HepG2 (cell line): ENCODE measurements around the gene ZXDC. TPM values are rescaled to one million over a fixed set of nuclear protein-coding genes. Genes with fewer than 3 reads are reported as not detected.

Source experiments
- ATAC-seq: fragments of 200-7000 bp; cut with Tn5 transposase; 3 replicates; pipeline ENCODE4 v1.9.1; 2020; ENCODE audit warnings: mild to moderate bottlenecking, moderate library complexity
- BruUV-seq: library from RNA; stranded (reverse); fragments of 400-500 nt; replicated peaks from 2 replicates; lab custom pipeline; 2021; lab: Mats Ljungman, UMichigan
- CTCF ChIA-PET: fragments of 300-600 bp; formaldehyde crosslinking; extraction: SDS; loops from one replicate; lab custom pipeline; 2021; ENCODE audit warnings: low total read pairs, inconsistent platforms, low intra/inter-chr PET ratio; lab: Yijun Ruan, JAX
- POLR2A ChIA-PET: fragments of 350-600 bp; sonication (Branson Sonifier 250); formaldehyde crosslinking; loops from one replicate; lab custom pipeline; 2020; ENCODE audit warnings: antibody characterized with exemption, inconsistent platforms; lab: Yijun Ruan, JAX
- DNase-seq: peaks from one replicate; pipeline ENCODE4 v3.0.0-alpha.2; 2015; ENCODE audit warnings: low spot score
- FAIRE-seq: peaks from 3 replicates; lab custom pipeline; 2011; peaks lifted over from hg19 to GRCh38; lab: Jason Lieb, UNC
- H2AFZ ChIP-seq: one replicate; pipeline ENCODE4 v1.6.1; 2011; ENCODE audit warnings: low read length, inconsistent platforms
- H3K27ac ChIP-seq: fragments of 300-600 bp; 3 replicates; pipeline ENCODE4 v1.8.0; 2011; ENCODE audit warnings: mixed run types, mild to moderate bottlenecking, mixed read lengths, low read length, inconsistent platforms; ENCODE audit not compliant: insufficient read depth; ENCODE audit errors: extremely low read length
- H3K27me3 ChIP-seq, 2 experiments: fragments of 200-600 bp in 1 of 2; 2 replicates in 1 of 2; 3 replicates in 1 of 2; pipeline versions ENCODE4 v1.6.0 to v1.8.0; 2011; ENCODE audit warnings: low read length in 2 of 2, mild to moderate bottlenecking in 2 of 2, moderate library complexity in 2 of 2, inconsistent platforms in 1 of 2; ENCODE audit not compliant: insufficient read depth in 2 of 2, control insufficient read depth in 1 of 2
- H3K36me3 ChIP-seq, 2 experiments: fragments of 200-600 bp in 1 of 2; replicated peaks in 1 of 2; 2 replicates in 1 of 2; 3 replicates in 1 of 2; pipeline versions ENCODE4 v1.5.1 to v1.8.0; 2011; ENCODE audit warnings: low read length in 2 of 2, inconsistent platforms in 1 of 2; ENCODE audit not compliant: insufficient read depth in 2 of 2, control insufficient read depth in 1 of 2
- H3K4me1 ChIP-seq: 2 replicates; pipeline ENCODE4 v1.5.1; 2012; ENCODE audit warnings: low read length, inconsistent platforms; ENCODE audit not compliant: insufficient read depth
- H3K4me2 ChIP-seq: 2 replicates; pipeline ENCODE4 v1.6.0; 2011; ENCODE audit warnings: low read depth, low read length, inconsistent platforms
- H3K4me3 ChIP-seq, 3 experiments: fragments of 200-600 bp in 1 of 3; sonication (generic), shearing (Covaris generic) in 1 of 3; replicated peaks in 1 of 3; 2 replicates each; pipeline ENCODE4 v1.5.1; 2011 to 2016; ENCODE audit warnings: low read length in 3 of 3, inconsistent platforms in 2 of 3, low read depth in 2 of 3, mild to moderate bottlenecking in 2 of 3, control low read depth in 1 of 3, mixed read lengths in 1 of 3; ENCODE audit not compliant: insufficient read depth in 1 of 3
- H3K79me2 ChIP-seq: one replicate; pipeline ENCODE4 v1.6.1; 2011; ENCODE audit warnings: low read length, inconsistent platforms; ENCODE audit not compliant: insufficient read depth
- H3K9ac ChIP-seq: 2 replicates; pipeline ENCODE4 v1.6.0; 2011; ENCODE audit warnings: mild to moderate bottlenecking, low read depth, low read length, inconsistent platforms; ENCODE audit not compliant: insufficient read depth
- H3K9me3 ChIP-seq: 2 replicates; pipeline ENCODE4 v1.5.1; 2012; ENCODE audit warnings: mild to moderate bottlenecking, low read length
- H4K20me1 ChIP-seq: 2 replicates; pipeline ENCODE4 v1.6.0; 2011; ENCODE audit warnings: inconsistent platforms, mild to moderate bottlenecking, low read length, moderate library complexity; ENCODE audit not compliant: insufficient read depth
- AKAP8 ChIP-seq: sonication (generic); formaldehyde crosslinking; IDR thresholded peaks from 2 replicates; pipeline ENCODE4 v1.5.1; 2020; ENCODE audit warnings: mild to moderate bottlenecking, missing genetic modification reagents
- ATM ChIP-seq: fragments of 450-650 bp; IDR thresholded peaks from 2 replicates; pipeline ENCODE4 v1.7.1; 2017; ENCODE audit warnings: mild to moderate bottlenecking, borderline replicate concordance
- HDAC1 ChIP-seq: sonication (generic); formaldehyde crosslinking; IDR thresholded peaks from 2 replicates; pipeline ENCODE4 v1.5.1; 2020; ENCODE audit warnings: mild to moderate bottlenecking, missing genetic modification reagents
- KDM1A ChIP-seq: IDR thresholded peaks from 2 replicates; pipeline ENCODE4 v1.6.1; 2016; ENCODE audit warnings: missing compliant biosample characterization
- NRL ChIP-seq: sonication (generic); formaldehyde crosslinking; IDR thresholded peaks from 2 replicates; pipeline ENCODE4 v1.5.0; 2020; ENCODE audit warnings: missing genetic modification reagents, mild to moderate bottlenecking, moderate library complexity, borderline replicate concordance
- ZSCAN20 ChIP-seq: sonication (generic); formaldehyde crosslinking; IDR thresholded peaks from 2 replicates; pipeline ENCODE4 v1.4.0; 2020; ENCODE audit warnings: missing genetic modification reagents, mild to moderate bottlenecking, borderline replicate concordance
- ZSCAN31 ChIP-seq: sonication (generic); formaldehyde crosslinking; IDR thresholded peaks from 2 replicates; pipeline ENCODE4 v1.5.0; 2020; ENCODE audit warnings: low read depth, mild to moderate bottlenecking, missing genetic modification reagents
- WGBS: methylation state at CpG from one replicate; pipeline ENCODE4 v1.1.6; 2017; ENCODE audit warnings: low lambda C conversion rate; 5-methylcytosine and 5-hydroxymethylcytosine counted together
- in situ Hi-C: cut with HindIII; loops from 2 replicates; pipeline ENCODE4 v1.10.0; 2017; ENCODE audit warnings: low pct_unique_long_range_greater_than_20kb; ENCODE audit not compliant: extremely low pct_ligation_motif_present
- intact Hi-C: fragments of 100-400 bp; cut with micrococcal nuclease; formaldehyde crosslinking; loops from one replicate; pipeline ENCODE4 v1.10.0; 2022; ENCODE audit not compliant: unreplicated experiment
- polyA plus RNA-seq, 8 experiments: library from polyadenylated mRNA; depleted of rRNA in 3 of 8; stranded (reverse) in 7 of 8; unstranded in 1 of 8; fragments of >200 nt; fragmentation: Illumina TruSeq in 4 of 8; extraction: Trizol in 4 of 8; gene quantifications; 2 replicates each; pipeline versions ENCODE4 v1.2.1 to v1.2.3, GENCODE V29; 2011 to 2016; ENCODE audit warnings: low read depth in 4 of 8, missing spikeins in 1 of 8, mixed read lengths in 1 of 8; ENCODE audit not compliant: insufficient read depth in 1 of 8
- total RNA-seq, 5 experiments: library from RNA; depleted of rRNA; stranded (reverse); fragments of >200 nt; fragmentation: Illumina TruSeq; extraction: Trizol; gene quantifications; 2 replicates each; pipeline ENCODE4 v1.2.3, GENCODE V29; 2016; ENCODE audit warnings: low read depth in 1 of 5
- TF ChIP-seq, protein P1 (sequence below): sonication (generic); formaldehyde crosslinking; IDR thresholded peaks from 2 replicates; pipeline ENCODE4 v1.5.0; 2020; ENCODE audit warnings: missing genetic modification reagents

ZXDC gene
- total and polyA plus RNA-seq, 2 of the 13 experiments (the other 11 are each of a cell fraction or from before 2014, with no cell fraction given): 17.6 to 21.2 TPM

DNA sequence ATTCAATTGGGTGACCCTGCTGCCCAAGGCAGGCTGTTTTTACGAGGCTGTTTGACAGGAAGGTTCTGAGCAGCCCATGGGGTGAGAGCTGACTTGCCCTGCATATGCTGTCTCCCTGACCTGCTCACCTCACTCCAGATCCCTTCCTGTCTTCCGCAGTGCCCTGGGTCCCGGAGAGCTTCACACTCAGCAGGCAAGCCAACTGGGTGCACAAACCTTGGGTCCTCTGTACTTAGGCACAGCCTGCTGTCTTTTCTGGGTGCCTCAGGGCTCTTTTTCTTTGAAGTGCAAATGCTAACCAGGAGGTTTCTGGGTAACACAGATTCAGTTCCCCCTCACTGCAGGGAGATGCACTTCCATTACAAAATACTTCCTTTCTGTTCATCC is 32.8 kb downstream of the ZXDC start:
- intact Hi-C loops: no loop called here
- in situ Hi-C loops: no loop called here
- ChIA-PET POLR2A (no interaction called here), CTCF (no interaction called here)
- Histone ChIP-seq H3K36me3 (peaks cover 9 to 35% of the 10 kb centered on the region in 2 experiments; a peak in 4 of 5 replicates), H3K4me2 (no peak overlapping the region), H3K27ac (no peak overlapping the region), H3K4me3 (no peak overlapping the region), H3K79me2 (no peaks in the 10 kb centered on the region), H2AFZ (no peak overlapping the region), H3K4me1 (peaks cover 17% of the 10 kb centered on the region), H4K20me1 (0 out of 2 replicates have a peak, but pooled peaks cover 3% of the 10 kb centered on the region), H3K9me3 (no peaks in the 10 kb centered on the region), H3K27me3 (no peaks in the 10 kb centered on the region), H3K9ac (no peak overlapping the region)
- TF ChIP-seq ZSCAN20 (CRISPR knock-in tag) (no peak), ZSCAN31 (CRISPR knock-in tag) (no peak), ATM (no peak), AKAP8 (CRISPR knock-in tag) (no peak), NRL (CRISPR knock-in tag) (no peak), KDM1A (CRISPR knock-in tag) (no peak), HDAC1 (CRISPR knock-in tag) (no peak)
- TF ChIP-seq, protein P1, sequence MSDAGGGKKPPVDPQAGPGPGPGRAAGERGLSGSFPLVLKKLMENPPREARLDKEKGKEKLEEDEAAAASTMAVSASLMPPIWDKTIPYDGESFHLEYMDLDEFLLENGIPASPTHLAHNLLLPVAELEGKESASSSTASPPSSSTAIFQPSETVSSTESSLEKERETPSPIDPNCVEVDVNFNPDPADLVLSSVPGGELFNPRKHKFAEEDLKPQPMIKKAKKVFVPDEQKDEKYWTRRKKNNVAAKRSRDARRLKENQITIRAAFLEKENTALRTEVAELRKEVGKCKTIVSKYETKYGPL (CRISPR knock-in tag): no peak
- no TSS peak for BruUV-seq
- no peak for DNase-seq
- no peak for FAIRE-seq
- no peak for ATAC-seq
- WGBS: 97% methylated on average over 3 of the region's 3 CpGs
